Measurements from ENCODE around the gene PMM1.

The PMM1 gene

DNA sequence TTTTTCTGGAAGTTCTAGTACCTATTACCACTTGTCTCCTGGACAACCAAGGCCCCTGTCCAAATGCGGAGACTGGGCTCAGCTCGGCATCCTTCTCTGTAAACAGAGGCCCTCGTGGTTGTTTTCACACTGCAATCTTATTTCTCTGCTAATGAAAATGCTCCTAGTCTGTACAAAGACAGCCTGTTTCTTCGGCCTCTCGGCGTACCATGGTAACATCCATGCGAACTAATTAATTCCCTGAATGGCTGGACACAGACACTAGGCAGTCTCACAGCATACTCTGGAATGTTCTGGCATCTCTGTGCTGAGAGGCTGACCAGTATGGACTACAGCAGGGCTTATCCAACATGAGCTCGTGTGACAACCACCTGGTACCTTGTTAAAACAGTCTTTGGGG, 51.1 kb downstream of the PMM1 start:
- no peak for DNase-seq (ENCODE audit: low spot score)

DNA sequence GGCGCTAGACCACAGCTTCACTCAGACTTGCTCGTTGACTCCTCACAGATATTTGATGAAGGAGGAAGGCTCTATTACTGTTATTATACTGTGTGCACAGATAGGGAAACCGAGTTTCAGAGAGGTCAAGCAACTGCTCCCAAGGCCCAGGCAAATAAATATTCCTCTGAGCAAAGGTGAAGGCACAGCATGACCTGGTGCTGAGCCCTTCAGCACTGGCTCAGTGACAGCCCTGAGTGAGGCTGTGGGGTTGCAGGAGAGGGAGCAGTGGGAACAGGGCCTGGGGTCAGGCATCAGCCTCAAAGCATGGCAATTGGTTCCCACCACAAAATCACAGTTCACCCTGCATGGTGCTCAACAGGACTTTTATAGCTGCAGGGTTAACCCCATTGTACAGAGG, 52.4 kb downstream of the PMM1 start:
- no peak for DNase-seq (ENCODE audit: low spot score)

DNA sequence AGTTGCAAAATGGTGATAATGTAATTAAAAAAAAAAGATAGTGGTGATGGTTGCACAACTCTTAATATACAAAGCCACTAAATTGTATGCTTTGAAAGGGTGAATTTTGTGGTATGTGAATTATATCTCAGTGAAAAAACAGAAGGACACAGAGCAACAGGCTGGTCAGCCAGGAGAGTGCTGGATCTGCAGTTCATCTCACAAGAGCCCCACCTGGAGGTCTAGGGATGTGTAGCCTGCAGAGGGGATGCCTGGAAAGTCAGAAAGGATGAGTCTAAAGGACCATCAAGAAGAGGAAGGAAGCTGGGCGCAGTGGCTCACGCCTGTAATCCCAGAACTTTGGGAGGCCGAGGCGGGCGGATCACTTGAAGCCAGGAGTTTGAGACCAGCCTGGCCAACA, 54.4 kb downstream of the PMM1 start:
- no peak for DNase-seq (ENCODE audit: low spot score)

DNA sequence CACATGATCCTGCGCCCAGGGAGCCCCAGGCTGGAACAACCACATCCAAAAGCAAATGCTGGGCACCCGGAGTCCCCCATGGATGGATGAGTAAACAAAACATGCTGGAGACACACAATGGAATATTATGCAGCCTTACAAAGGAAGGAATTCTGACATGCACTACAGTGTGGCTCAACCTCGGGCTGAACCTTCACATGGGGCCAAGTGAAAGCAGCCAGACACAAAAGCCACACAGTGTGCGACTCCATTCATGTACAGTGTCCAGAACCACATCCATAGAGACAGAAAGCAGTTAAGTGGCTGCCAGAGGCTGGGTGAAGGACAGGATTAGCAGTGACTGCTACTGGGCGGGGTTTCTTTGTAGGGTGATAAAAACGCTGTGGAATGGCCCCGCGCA, 55.4 kb downstream of the PMM1 start:
- no peak for DNase-seq (ENCODE audit: low spot score)

DNA sequence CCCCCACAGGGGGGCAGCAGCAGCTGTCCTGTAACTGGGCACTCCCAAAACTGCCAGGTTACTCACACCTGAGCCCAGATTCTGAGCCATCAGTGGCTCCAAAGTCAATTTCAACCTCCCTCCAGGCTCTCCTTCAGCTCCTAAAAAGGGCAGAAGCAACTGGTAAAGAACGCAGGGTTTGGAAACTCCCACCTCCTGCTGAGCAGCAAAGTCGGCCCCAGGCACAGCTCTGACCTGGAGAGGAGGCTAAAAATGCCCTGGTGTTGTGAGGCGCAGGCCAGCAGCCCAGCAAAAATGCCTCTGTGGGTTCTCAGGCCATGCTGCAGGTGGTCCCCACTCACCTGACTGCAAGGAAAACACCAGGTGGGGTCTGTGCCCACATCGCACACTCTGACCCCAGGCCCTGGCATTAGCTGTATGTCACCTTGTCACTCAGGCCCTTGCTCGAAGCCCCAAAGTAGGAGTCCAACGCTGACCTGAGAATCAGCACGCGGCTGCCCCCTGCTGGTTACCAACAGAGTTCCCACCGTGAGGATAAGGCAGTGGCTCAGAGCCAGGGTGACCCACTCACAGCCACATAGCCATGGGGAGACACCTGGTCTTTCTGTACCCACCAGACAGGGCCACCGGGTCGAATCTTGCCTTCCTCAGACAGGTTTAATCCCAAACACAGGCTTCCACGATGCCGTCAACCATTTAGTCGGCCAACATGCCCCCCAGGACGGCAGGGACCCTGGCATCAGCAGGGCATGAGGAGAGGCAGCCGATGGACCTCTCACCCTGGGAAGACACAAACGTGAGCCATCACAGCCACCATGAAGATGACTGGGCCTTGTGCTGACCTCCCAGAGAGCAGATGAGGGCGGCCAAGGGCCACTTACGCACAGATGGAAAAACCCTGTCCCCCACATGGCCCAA, 56.5 kb downstream of the PMM1 start:
- DNase-seq (ENCODE audit: low spot score) = peak; percentile 72

DNA sequence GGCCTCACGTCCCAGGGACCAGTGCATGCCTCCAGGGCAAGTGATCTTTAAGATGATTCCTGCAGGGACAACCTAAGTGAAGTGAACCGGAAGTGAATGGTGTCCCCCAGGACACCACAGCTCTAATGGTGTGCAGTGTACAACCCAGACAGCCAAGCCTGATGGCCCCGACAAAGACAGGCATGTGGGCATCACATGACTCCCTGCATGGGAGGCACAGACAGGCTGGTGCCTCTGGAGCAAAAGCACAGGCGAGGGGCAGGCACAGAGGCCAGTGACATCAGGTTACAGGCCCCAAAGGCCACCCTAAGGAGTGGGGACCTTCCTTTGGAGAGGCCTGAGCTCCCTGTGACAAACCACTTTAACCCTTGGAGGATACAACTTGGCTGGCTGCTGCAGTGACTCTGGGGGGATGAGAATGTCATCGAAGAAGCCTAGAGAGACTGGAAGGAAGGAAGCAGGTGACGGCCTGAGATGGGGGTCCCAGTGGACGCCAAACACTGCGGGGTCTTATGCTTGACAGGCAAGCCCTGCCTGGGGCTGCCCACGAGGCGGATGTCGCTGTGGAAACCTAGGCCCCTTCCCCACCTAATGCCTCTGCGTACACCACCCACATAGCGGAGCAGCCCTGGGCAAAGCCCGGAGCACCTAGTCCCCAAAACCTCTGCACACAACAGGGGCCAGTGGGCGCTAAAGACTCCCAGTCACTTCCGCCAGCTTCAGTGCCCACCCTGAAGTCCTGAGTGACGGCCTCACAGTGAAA, 57.7 kb downstream of the PMM1 start:
- no peak for DNase-seq (ENCODE audit: low spot score)

DNA sequence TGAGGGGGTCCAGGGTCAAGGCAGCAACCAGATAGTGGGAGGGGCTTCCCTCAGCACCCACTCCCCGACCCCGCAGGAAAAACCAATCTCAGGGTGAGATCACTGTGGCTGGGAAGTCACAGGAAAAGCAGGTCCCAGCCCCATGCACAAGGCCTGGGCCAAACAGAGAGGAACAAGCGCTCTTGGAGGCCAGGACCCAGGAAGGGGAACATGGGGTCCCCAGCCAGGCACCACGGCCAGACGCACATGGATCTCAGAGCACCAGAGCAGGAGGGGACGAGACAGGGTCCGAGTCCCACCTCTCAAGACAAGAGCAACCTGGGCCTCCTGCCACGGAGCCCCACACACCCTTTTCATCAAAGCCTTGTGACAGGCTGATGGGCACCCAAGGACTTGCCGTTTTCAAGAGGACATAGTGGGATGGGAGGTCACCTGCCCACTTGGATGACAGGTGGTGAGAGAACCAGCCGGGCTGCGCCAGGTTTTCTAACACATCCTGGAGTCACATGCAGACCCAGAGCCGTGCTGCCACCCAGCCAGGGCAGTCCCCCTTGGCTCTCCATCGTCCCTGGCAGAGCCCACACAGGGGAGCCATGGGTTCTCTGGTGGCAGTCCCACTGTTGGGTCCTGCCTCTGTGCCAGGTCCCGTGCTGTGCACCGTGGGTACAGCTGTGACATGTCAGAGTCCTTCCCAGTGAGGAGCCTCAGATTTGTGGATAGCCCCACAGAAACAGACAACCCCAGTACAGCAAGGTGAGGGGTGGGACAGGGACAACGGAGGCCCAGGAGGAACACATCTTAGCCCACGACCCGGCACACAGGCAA, 58.5 kb downstream of the PMM1 start:
- DNase-seq (ENCODE audit: low spot score) = no peak

DNA sequence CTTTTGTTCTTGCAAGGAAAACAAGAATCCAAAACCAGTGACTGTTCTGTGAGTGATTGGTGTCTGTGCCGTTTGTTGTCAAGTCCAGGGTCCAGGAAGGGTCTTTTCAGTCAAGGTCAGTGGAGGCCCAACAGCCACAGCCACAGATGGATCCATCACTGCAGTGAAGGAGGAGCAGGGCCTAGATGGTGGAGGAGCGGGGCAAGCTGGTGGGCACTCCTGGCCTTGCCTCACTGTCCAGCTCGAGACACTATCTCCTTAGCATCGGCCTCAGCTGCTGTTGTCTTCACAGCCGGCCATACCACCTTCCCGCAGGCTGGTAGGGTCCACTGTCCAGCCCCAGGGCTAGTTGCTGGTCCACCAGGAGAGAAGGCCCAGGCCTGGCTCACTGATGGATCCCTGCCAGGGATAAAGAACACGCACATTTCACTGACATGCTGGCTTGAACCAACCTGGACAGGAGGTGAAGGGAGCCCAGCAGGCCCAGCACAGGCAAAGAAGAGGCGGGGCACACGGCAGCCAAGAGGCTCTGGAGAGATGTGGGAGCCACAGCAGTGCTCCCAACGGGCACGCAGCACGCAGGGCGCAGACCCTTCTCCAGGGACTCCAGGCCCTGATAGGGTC, 60.6 kb downstream of the PMM1 start:
- no peak for DNase-seq (ENCODE audit: low spot score)

DNA sequence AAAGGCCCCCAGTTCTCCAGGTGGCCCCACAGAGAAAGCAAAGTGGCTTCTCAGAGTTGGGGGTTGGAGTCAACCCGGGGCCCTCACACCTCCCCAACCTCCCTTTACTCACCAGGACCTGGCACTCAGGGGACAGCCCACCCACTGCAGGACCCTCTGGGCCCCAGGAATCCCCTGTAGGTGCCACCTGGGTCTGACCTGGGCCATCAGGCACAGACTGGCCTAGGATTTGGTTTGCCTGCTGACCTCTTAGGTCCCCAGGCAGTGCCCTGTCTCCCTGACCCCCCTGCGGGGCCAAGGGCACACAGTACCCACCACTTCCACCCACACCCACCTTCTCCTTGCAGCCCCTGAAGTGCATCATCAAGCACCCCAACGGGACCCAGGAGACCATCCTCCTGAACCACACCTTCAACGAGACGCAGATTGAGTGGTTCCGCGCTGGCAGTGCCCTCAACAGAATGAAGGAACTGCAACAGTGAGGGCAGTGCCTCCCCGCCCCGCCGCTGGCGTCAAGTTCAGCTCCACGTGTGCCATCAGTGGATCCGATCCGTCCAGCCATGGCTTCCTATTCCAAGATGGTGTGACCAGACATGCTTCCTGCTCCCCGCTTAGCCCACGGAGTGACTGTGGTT, 61.4 kb downstream of the PMM1 start:
- DNase-seq (ENCODE audit: low spot score) = no peak
